Skin epidermis (tissue), 12 donors: ENCODE results near the gene PSMG3.
A peak's percentile ranks its signal among the peaks of the same experiment; 100 is the strongest.

ENCODE experiments used
- H3K27ac ChIP-seq, 21 experiments: fragments of 200-600 bp; sonication (generic) in 11 of 21; one replicate each; pipeline ENCODE4 v1.5.0; 2020; ENCODE audit warnings: mild to moderate bottlenecking in 3 of 21, inconsistent platforms in 2 of 21, moderate library complexity in 2 of 21
- H3K4me3 ChIP-seq, 7 experiments: fragments of 200-600 bp; sonication (generic) in 2 of 7; one replicate each; pipeline ENCODE4 v1.5.0; 2020; ENCODE audit warnings: inconsistent platforms in 2 of 7, mild to moderate bottlenecking in 2 of 7, moderate library complexity in 1 of 7

PSMG3 gene

GRCh38 chr7:1569833-1570632 is at the start of gene PSMG3:
PSMG3 (minus strand) TSS chr7:1570032; CDS start chr7:1569339, 693 bp downstream.
- Histone ChIP-seq H3K4me3 (peak within 1 kb of the TSS; percentile 72 to 88 (median 82)), H3K27ac (peak within 1 kb of the TSS; percentile 89 to 99 (median 95))

GRCh38 chr7:1618475-1618874 is 48.6 kb upstream of the PSMG3 start:
- H3K4me3 ChIP-seq = no peak overlapping the region
- no peak overlapping the region for H3K27ac ChIP-seq

- Histone ChIP-seq H3K4me3 (no peak overlapping the region), H3K27ac (no peak overlapping the region)
Measured at GRCh38 chr7:1617957-1618356, 48.1 kb upstream of the PSMG3 start.

GRCh38 chr7:1616741-1617140 is 46.9 kb upstream of the PSMG3 start:
- no peak overlapping the region for H3K4me3 ChIP-seq

GRCh38 chr7:1611708-1612241 is 41.9 kb upstream of the PSMG3 start:
- no peak overlapping the region for H3K27ac ChIP-seq
- H3K4me3 ChIP-seq = no peak overlapping the region

More at GRCh38 chr7:1616741-1617140, 46.9 kb upstream of the PSMG3 start:
- H3K27ac ChIP-seq = no peak overlapping the region

GRCh38 chr7:1610678-1611302 is 41.0 kb upstream of the PSMG3 start:
- Histone ChIP-seq H3K27ac (no peak overlapping the region), H3K4me3 (no peak overlapping the region)

GRCh38 chr7:1610013-1610677 is 40.3 kb upstream of the PSMG3 start:
- Histone ChIP-seq H3K4me3 (no peak overlapping the region), H3K27ac (no peak overlapping the region)

- no peak overlapping the region for H3K27ac ChIP-seq
Measured at GRCh38 chr7:1609023-1609422, 39.2 kb upstream of the PSMG3 start.

GRCh38 chr7:1608318-1608717 is 38.5 kb upstream of the PSMG3 start:
- Histone ChIP-seq H3K27ac (no peak overlapping the region), H3K4me3 (no peak overlapping the region)

More at GRCh38 chr7:1609023-1609422, 39.2 kb upstream of the PSMG3 start:
- no peak overlapping the region for H3K4me3 ChIP-seq

- H3K4me3 ChIP-seq = no peak overlapping the region
Measured at GRCh38 chr7:1607696-1608095, 37.9 kb upstream of the PSMG3 start.

GRCh38 chr7:1607001-1607400 is 37.2 kb upstream of the PSMG3 start:
- H3K27ac ChIP-seq = no peak overlapping the region
- no peak overlapping the region for H3K4me3 ChIP-seq

More at GRCh38 chr7:1607696-1608095, 37.9 kb upstream of the PSMG3 start:
- no peak overlapping the region for H3K27ac ChIP-seq

- H3K4me3 ChIP-seq = no peak overlapping the region
- no peak overlapping the region for H3K27ac ChIP-seq
Measured at GRCh38 chr7:1604383-1604782, 34.6 kb upstream of the PSMG3 start.

GRCh38 chr7:1603346-1604225 is 33.8 kb upstream of the PSMG3 start:
- no peak overlapping the region for H3K27ac ChIP-seq
- no peak overlapping the region for H3K4me3 ChIP-seq

GRCh38 chr7:1602386-1602785 is 32.6 kb upstream of the PSMG3 start:
- Histone ChIP-seq H3K4me3 (no peak overlapping the region), H3K27ac (no peak overlapping the region)

GRCh38 chr7:1601956-1602355 is 32.1 kb upstream of the PSMG3 start:
- no peak overlapping the region for H3K4me3 ChIP-seq
- no peak overlapping the region for H3K27ac ChIP-seq

- H3K4me3 ChIP-seq = no peak overlapping the region
- H3K27ac ChIP-seq = no peak overlapping the region
Measured at GRCh38 chr7:1599640-1600395, 30.0 kb upstream of the PSMG3 start.

GRCh38 chr7:1598961-1599639 is 29.3 kb upstream of the PSMG3 start:
- H3K27ac ChIP-seq = no peak overlapping the region
- H3K4me3 ChIP-seq = no peak overlapping the region

- Histone ChIP-seq H3K27ac (no peak overlapping the region), H3K4me3 (no peak overlapping the region)
Measured at GRCh38 chr7:1598286-1598685, 28.5 kb upstream of the PSMG3 start.
